ENCODE data around the gene MYO3B. TPM values are rescaled to one million over a fixed set of nuclear protein-coding genes. Genes with fewer than 3 reads are reported as not detected.

Gene MYO3B
- total RNA-seq, 1 experiment from 2014 or later = 0.52 TPM

GRCh38 chr2:170521299-170521698 lies 343.4 kb downstream of the MYO3B start:
- CTCF ChIA-PET = no interaction called here
- no peak for DNase-seq (ENCODE audit: low spot score)
- peaks cover 13% of the 10 kb centered on the region for H3K4me1 ChIP-seq (ENCODE audit: insufficient read depth, low read length, poor library complexity, severe bottlenecking)
- no peak overlapping the region for H3K27ac ChIP-seq (ENCODE audit: low read depth, low read length, poor library complexity, severe bottlenecking)
- H3K27me3 ChIP-seq (replicated peaks; ENCODE audit: insufficient read depth, low read depth, low read length, poor library complexity) = no peaks in the 10 kb centered on the region
- TF ChIP-seq EZH2 (IDR thresholded peaks at IDR 0.05; ENCODE audit: borderline replicate concordance, low read depth, low read length, poor library complexity, severe bottlenecking) = no peak
- no peak for TF ChIP-seq CTCF (conservative IDR thresholded peaks at IDR 0.05; ENCODE audit: low read depth, low read length)
- POLR2A ChIA-PET (ENCODE audit: low non-redundant PET) = no interaction called here
- H3K36me3 ChIP-seq (ENCODE audit: insufficient read depth, low read length, poor library complexity, severe bottlenecking) = no peaks in the 10 kb centered on the region
- H3K9me3 ChIP-seq (ENCODE audit: low read depth, low read length, poor library complexity, severe bottlenecking) = no peaks in the 10 kb centered on the region
- BruUV-seq (replicated peaks) = no TSS peak
- H3K4me3 ChIP-seq (ENCODE audit: low read depth, low read length, poor library complexity, severe bottlenecking) = no peak overlapping the region
- intact Hi-C loops (cut with micrococcal nuclease; ENCODE audit: unreplicated experiment) = no loop called here

DNA sequence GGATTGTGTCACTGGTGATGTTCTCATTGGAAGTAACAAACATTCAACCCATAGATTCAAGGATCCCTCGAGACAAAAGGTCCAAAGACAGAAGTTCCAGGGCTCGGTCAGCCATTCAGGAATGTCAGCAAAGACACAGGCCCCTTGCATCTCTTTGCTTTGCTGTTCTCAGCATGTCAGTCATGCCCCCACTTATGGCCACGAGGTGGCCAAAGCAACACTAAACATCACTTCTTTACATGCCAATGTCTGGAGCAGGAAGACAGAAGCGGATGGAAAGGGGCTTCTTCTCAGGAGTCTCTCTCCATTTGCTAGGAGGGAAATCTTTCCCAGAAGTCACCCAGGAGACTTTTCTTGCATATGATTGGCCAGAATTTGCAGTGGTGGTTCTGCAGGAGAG lies 345.6 kb downstream of the MYO3B start:
- peaks cover 13% of the 10 kb centered on the region for H3K4me1 ChIP-seq (ENCODE audit: insufficient read depth, low read length, poor library complexity, severe bottlenecking)
- POLR2A ChIA-PET (ENCODE audit: low non-redundant PET) = no interaction called here
- H3K4me3 ChIP-seq (ENCODE audit: low read depth, low read length, poor library complexity, severe bottlenecking) = no peak overlapping the region
- intact Hi-C loops (cut with micrococcal nuclease; ENCODE audit: unreplicated experiment) = no loop called here
- CTCF ChIA-PET = no interaction called here
- TF ChIP-seq CTCF (conservative IDR thresholded peaks at IDR 0.05; ENCODE audit: low read depth, low read length) (0 out of 2 replicates have a peak, but pooled peaks have one; percentile 8), EZH2 (IDR thresholded peaks at IDR 0.05; ENCODE audit: borderline replicate concordance, low read depth, low read length, poor library complexity, severe bottlenecking) (no peak)
- no TSS peak for BruUV-seq (replicated peaks)
- no peaks in the 10 kb centered on the region for H3K9me3 ChIP-seq (ENCODE audit: low read depth, low read length, poor library complexity, severe bottlenecking)
- no peaks in the 10 kb centered on the region for H3K36me3 ChIP-seq (ENCODE audit: insufficient read depth, low read length, poor library complexity, severe bottlenecking)
- H3K27ac ChIP-seq (ENCODE audit: low read depth, low read length, poor library complexity, severe bottlenecking) = no peak overlapping the region
- no peak for DNase-seq (ENCODE audit: low spot score)
- no peaks in the 10 kb centered on the region for H3K27me3 ChIP-seq (replicated peaks; ENCODE audit: insufficient read depth, low read depth, low read length, poor library complexity)

- Histone ChIP-seq H3K27ac (ENCODE audit: low read depth, low read length, poor library complexity, severe bottlenecking) (no peak overlapping the region), H3K4me3 (ENCODE audit: low read depth, low read length, poor library complexity, severe bottlenecking) (no peak overlapping the region), H3K4me1 (ENCODE audit: insufficient read depth, low read length, poor library complexity, severe bottlenecking) (peaks cover 16% of the 10 kb centered on the region), H3K27me3 (replicated peaks; ENCODE audit: insufficient read depth, low read depth, low read length, poor library complexity) (no peaks in the 10 kb centered on the region), H3K36me3 (ENCODE audit: insufficient read depth, low read length, poor library complexity, severe bottlenecking) (no peaks in the 10 kb centered on the region), H3K9me3 (ENCODE audit: low read depth, low read length, poor library complexity, severe bottlenecking) (no peaks in the 10 kb centered on the region)
- TF ChIP-seq EZH2 (IDR thresholded peaks at IDR 0.05; ENCODE audit: borderline replicate concordance, low read depth, low read length, poor library complexity, severe bottlenecking) (no peak), CTCF (conservative IDR thresholded peaks at IDR 0.05; ENCODE audit: low read depth, low read length) (no peak)
- ChIA-PET POLR2A (ENCODE audit: low non-redundant PET) (no interaction called here), CTCF (no interaction called here)
- no peak for DNase-seq (ENCODE audit: low spot score)
- intact Hi-C loops (cut with micrococcal nuclease; ENCODE audit: unreplicated experiment) = no loop called here
- no TSS peak for BruUV-seq (replicated peaks)
Observed at GRCh38 chr2:170524828-170525565, 347.1 kb downstream of the MYO3B start.
